NB4 (cell line): ENCODE measurements around the gene RMP24.

Experiments used
- DNase-seq: peaks from one replicate; pipeline ENCODE4 v3.0.0; 2010; ENCODE audit warnings: low read depth
- H3K4me3 ChIP-seq: one replicate; pipeline ENCODE4 v1.5.1; 2011; ENCODE audit warnings: mild to moderate bottlenecking, low read depth, low read length, moderate library complexity
- CTCF ChIP-seq: IDR thresholded peaks from one replicate; pipeline ENCODE4 v1.5.1; 2012; ENCODE audit warnings: low read depth, low read length
- MAX ChIP-seq: IDR thresholded peaks from 2 replicates; pipeline ENCODE4 v1.6.1; 2011; ENCODE audit warnings: low read depth, low read length
- MYC ChIP-seq: IDR thresholded peaks from 2 replicates; pipeline ENCODE4 v1.6.1; 2011; ENCODE audit warnings: low read depth, low read length
- POLR2A ChIP-seq: IDR thresholded peaks from 2 replicates; pipeline ENCODE4 v1.6.1; 2011; ENCODE audit warnings: mild to moderate bottlenecking; ENCODE audit not compliant: insufficient read length; ENCODE audit errors: extremely low read depth

Gene RMP24

GRCh38 chr18:35999925-36000324, 27.4 kb downstream of the RMP24 start:
- peak; percentile 17 for DNase-seq
- TF ChIP-seq POLR2A (no peak), MYC (no peak), MAX (no peak), CTCF (no peak)
- no peak overlapping the region for H3K4me3 ChIP-seq

GRCh38 chr18:36006997-36007396, 34.5 kb downstream of the RMP24 start:
- no peak for TF ChIP-seq MYC
- no peak for TF ChIP-seq MAX
- no peak for TF ChIP-seq CTCF
- no peak for TF ChIP-seq POLR2A
- no peak for DNase-seq
- no peak overlapping the region for H3K4me3 ChIP-seq

GRCh38 chr18:36009214-36009613, 36.7 kb downstream of the RMP24 start:
- no peak overlapping the region for H3K4me3 ChIP-seq
- TF ChIP-seq MYC = no peak
- TF ChIP-seq MAX = no peak
- TF ChIP-seq POLR2A = no peak
- DNase-seq = no peak

- no peak for DNase-seq
- TF ChIP-seq MYC (no peak), MAX (no peak)
- H3K4me3 ChIP-seq = no peak overlapping the region
Observed at GRCh38 chr18:36012891-36013290, 40.4 kb downstream of the RMP24 start.

- H3K4me3 ChIP-seq = no peak overlapping the region
- TF ChIP-seq MAX (no peak), CTCF (no peak), MYC (no peak), POLR2A (no peak)
- no peak for DNase-seq
Observed at GRCh38 chr18:36015629-36016028, 43.1 kb downstream of the RMP24 start.

GRCh38 chr18:36017232-36017631, 44.8 kb downstream of the RMP24 start:
- no peak overlapping the region for H3K4me3 ChIP-seq
- no peak for DNase-seq
- TF ChIP-seq MAX (no peak), CTCF (no peak), POLR2A (no peak), MYC (no peak)

- DNase-seq = no peak
- no peak overlapping the region for H3K4me3 ChIP-seq
- no peak for TF ChIP-seq MAX
- TF ChIP-seq MYC = no peak
- TF ChIP-seq POLR2A = no peak
- TF ChIP-seq CTCF = no peak
Observed at GRCh38 chr18:36020174-36020711, 47.8 kb downstream of the RMP24 start.
